ENCODE data around the gene PIMREG. TPM values are rescaled to one million over a fixed set of nuclear protein-coding genes. Genes with fewer than 3 reads are reported as not detected.

PIMREG gene
- total RNA-seq, 2 donors from 2014 or later: 0.56 TPM; not detected in 1

DNA sequence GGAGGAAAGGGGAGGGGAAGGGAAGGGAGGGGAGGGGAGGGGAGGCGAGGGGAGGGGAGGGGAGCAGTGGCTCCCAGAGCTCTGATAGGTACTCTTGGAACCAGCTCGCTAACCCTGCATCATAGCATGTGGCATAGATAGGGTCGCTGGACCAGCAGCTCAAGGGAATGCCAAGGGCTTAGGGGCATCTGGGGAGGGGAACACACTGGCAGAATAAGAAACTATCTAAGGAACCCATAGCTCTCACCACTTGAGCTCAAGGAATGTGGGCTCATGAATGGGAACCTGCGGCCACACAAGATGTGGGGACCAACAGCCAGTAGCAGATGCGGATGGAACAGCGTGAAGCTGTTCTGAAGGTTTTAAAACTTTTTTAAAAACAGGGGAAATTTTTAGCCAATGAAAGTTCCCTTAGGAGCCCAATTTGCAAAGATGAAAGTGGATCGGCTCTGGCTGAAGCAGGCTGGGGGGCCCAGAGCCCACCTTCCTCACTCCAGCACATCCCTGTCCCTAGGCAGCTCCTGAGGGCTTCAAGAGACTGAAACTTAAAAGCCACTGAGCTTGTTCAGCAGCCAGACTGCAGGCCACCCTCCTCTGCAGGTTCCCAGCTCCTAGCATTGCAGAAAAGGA lies 46.9 kb downstream of the PIMREG start:
- DNase-seq (ENCODE audit: low spot score): peak; percentile 41
- intact Hi-C loops (cut with DNase I): no loop called here

DNA sequence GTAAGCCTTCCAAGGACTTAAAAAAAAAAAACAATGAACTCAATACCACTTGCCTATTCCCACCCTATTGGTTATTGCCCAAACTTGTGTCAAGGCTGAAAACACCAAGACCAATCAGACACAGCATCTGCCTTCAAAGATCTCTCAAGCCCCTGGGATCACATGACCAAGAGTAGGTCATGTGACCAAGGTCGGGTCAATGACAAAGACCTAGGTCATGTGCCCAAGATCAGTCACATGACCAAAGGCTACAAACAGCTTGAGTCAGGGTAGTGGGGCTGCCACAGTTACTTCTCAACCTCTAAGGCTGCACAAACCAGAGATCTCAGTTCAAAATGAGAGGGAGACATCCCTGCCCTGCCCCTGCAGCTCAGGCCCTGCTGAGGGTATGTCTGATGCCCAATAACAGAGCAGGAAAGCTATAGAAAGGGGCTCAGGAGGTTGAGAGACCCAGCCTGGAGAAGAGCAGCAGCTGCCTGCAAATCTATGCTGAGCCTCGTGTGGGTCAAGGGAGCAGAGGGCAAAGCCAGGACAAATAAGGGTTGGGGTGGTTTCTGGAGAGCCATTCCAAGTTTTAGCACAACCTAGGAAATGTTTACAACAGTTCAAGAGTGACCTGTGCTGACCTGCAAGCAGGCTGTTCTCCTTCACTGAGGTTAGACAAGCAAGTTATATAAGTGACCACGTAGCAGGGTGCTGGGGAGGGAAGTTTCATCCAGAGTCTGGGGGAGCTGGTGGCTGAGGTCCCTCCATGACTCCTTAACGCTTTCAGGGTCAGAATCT lies 48.8 kb downstream of the PIMREG start:
- DNase-seq (ENCODE audit: low spot score): no peak
- intact Hi-C loops (cut with DNase I): no loop called here

DNA sequence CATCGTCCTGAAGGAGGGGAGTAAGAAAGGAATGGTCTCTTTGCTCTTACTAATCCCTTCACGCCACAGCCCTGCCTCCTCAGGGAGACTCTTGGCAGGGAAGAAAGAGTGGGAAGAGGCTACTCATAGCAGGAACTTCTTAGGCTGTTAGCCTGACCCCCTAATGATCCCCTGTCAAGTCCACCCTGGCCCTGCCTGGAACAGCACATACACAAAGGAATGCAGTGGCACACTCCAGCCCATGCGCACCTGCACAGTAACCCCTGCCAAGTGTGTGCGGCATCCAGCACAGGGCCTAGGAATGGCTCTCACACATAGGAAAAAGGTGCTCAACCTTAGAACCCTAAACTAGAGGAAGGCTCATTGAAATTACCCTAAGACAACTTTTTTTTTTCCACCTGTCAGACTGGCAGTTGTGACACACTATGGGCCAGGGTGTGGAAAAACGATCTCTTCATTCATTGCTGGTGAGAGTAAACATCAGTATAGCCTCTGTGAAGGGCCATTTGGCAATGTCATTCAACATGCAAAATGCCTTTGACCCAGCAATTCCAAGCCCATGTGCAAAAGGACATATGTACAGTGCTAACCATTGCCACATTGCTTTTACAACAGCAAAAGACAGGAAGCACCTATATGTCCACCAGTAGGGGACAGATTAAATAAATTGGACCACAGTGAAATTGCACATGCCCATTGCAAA lies 50.1 kb downstream of the PIMREG start:
- DNase-seq (ENCODE audit: low spot score): peak; percentile 52
- intact Hi-C loops (cut with DNase I): no loop called here

DNA sequence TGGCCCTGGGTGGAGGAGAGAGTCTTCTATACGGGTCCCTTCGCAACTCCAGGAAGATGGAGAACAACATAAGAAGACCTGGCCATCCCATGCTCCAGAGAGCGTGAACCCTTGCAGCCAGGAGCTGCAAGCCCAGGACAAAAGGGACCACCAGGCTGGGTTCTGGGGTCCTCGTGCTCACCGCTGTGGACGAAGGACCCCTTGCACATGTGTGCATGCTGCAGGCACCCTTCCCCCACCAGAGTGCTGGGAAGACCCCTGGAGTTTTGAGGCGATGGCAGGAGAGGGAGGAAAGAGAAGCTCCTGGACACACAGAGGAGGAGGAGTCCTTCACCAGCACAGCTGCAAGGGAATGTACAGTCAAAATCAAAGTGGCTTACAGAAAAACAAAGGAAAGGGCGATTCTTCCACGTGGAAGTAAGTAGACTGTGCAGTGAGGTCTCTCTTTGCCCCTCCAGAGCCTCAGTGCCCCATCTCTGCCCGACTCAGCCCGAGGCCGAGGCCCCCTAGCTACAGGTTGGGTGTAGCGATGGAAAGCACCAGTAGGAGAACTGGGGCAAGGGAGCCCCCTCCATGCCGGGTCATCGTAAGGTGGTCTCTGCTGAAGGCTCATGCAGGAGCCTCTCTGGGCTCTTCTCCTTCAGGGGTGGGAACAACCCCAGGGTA lies 51.3 kb downstream of the PIMREG start:
- intact Hi-C loops (cut with DNase I): no loop called here
- DNase-seq (ENCODE audit: low spot score): peak; percentile 41

DNA sequence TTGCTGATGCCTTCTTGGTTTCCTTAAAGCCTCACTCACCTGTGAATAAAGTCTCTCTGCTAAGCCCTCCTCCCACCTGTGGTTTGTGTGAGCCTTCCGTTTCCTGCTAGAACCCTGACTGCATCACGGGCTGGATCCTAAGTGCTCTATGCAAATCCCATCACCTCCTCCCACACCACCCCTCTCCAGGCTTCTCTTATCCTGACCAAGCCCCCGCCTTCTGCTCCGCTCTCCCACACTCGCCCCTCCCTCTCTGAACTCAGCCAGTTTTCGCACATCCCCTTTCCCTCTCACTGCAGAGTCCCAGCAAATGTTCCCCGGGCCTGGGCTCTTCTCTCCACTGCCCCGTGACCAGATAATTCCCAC lies 51.8 kb downstream of the PIMREG start:
- peak; percentile 36 for DNase-seq (ENCODE audit: low spot score)
- intact Hi-C loops (cut with DNase I): no loop called here

DNA sequence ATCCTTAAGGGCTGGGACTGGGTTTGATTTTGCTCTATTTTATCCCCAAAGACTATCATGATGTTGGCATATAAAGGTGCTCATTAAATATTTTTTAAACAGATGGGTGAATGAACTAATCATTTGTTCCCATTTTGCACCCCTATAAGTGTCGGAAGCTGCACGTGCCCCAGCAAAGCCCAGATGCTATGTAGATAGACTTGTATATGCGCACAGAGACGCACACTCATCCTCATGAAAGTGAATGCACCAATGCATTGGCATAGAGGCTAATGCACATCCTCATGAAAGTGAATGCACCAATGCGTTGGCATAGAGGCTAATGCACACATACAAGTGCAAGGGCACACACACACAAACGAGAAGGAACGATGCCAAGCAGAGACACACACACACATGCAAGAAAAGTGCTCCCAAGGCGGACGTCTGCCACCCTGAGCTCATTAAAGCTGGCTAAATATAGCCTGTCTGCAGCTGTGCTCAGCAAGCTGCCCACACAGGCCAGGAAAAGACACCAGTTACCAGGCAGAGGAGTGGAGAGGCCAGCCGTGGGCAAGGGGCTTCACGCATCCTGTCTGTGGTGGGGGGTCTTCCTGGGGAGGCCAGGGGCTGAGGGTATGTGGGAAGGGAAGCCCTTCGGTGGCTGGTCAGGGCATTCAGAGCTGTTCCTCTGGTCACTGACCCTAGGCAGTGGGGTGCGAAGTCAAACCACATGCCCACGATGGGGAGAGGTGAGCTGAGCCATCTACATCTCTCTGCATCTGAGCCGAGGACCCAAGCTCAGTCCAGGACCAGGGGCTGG lies 52.6 kb downstream of the PIMREG start:
- intact Hi-C loops (cut with DNase I): no loop called here
- peak; percentile 49 for DNase-seq (ENCODE audit: low spot score)

DNA sequence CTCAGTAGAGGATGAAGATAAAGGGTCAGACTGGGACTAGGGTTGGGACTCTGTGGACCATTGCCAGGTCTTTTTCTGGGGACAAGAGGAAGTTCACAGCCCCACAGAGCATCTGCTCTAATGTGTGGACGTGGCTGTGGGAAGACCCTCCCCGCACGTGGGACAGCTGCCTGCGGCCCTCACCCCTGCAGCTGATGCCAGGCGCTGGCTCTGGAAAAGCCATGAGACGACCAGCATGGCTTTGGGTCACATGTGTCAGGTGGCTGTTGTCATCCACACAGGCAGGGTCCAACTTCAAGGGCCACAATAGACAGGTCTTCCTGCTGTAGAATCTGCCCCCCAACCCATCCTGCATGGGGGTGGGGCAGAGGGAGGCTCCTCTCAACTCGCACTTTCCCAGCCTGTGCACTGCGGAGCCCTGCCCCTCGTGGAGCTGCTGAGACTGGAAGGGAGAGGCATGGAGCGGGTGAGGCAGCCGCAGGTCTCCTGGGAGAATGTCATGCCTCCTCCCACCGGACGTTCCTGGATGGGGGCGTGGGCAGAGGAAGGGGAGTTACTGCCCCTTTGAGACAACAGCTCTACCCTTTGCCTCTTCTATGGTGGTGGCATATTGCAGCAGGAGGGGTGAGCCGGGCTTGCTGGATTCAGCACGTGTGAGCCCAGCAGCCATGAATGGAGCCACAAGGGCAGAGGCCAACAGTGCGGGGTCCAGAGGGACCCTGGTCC lies 53.4 kb downstream of the PIMREG start:
- intact Hi-C loops (cut with DNase I): no loop called here
- DNase-seq (ENCODE audit: low spot score): no peak

DNA sequence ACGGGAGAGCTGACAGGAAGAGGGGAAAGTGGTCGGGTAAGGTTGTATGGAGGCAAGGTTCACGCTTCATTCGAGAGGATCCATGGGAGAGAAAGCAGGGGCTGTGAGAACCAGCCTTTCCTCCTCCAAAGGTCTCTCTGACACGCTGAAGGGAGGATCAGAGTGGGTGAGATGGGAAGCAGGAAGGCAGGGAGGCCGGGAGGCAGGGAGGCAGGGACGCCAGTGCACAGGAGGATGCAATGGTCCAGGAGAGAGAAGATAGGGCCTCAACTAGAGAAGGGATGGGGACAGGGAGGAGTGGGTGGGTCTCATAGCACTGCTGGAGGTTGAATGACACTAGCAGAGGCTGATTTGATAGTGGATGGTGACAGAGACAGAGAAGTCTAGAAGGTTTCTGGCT lies 54.1 kb downstream of the PIMREG start:
- DNase-seq (ENCODE audit: low spot score): no peak
- intact Hi-C loops (cut with DNase I): no loop called here

DNA sequence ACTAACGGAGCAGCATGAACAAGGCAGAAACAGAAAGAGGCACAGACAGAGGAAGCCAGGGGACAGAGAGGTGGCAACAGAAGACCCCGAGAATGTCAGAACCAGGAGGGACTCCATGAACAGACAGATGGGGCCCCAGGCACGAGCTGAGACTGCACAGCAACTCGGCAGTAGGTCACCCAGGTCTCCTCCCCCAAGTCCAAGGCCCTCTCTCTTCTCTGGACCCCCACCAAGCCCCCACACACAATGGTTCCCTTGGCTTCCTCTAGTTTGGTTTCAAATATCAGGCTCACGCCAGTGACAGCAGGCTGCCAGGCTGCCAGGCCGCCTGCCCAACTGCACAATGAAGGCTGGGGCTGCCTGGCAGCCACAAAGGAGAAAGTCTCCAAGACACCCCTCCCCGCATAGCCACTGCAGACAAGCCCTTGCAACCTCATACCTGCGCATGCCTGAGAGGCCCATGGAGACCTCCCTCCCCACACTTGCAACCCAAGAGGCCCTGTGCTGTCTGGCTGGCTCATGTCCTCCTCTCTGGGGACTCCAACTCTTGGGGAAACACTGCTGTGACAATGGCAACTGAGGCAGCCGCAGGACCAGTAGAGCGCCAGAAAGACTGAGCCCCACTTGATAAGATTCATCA lies 54.8 kb downstream of the PIMREG start:
- DNase-seq (ENCODE audit: low spot score): no peak
- intact Hi-C loops (cut with DNase I): no loop called here

Other genes with a start within 250 kb of the PIMREG start
- not detected for gene AIPL1, start 9.3 kb upstream of the PIMREG start, total RNA-seq
- 10 to 100 TPM; 13.4 to 26.6 TPM for gene PITPNM3, start 112.1 kb downstream of the PIMREG start, total RNA-seq
- gene KIAA0753, start 196.3 kb downstream of the PIMREG start, total RNA-seq: 10 to 100 TPM; 17.7 to 21.6 TPM
- 10 to 100 TPM; 43.2 to 55.9 TPM for gene TXNDC17, start 196.6 kb downstream of the PIMREG start, total RNA-seq
- gene MED31, start 207.2 kb downstream of the PIMREG start, total RNA-seq: 10 to 100 TPM; 14.3 to 16.9 TPM
- 1 to 10 TPM in 1 of 2 donors, under 1 TPM in 1; 0.81 to 1.2 TPM for gene C17orf100, start 207.3 kb downstream of the PIMREG start, total RNA-seq